DND-41 (cell line): Measurements from ENCODE around the gene TBRG1.

ENCODE experiments used
- ATAC-seq: fragments of 200-7000 bp; cut with Tn5 transposase; 3 replicates; pipeline ENCODE4 v1.9.1; 2021; ENCODE audit warnings: low read depth; ENCODE audit not compliant: insufficient read depth
- DNase-seq: peaks from one replicate; pipeline ENCODE4 v3.0.0-alpha.2; 2020
- H2AFZ ChIP-seq: 2 replicates; pipeline ENCODE4 v1.6.0; 2012; ENCODE audit warnings: low read depth, low read length
- H3K27ac ChIP-seq: 2 replicates; pipeline ENCODE4 v1.5.1; 2012; ENCODE audit warnings: low read length, inconsistent platforms
- H3K27me3 ChIP-seq: fragments of 200-600 bp; sonication (generic); 2 replicates; pipeline ENCODE4 v1.6.0; 2012; ENCODE audit warnings: low read length, mild to moderate bottlenecking, inconsistent platforms; ENCODE audit not compliant: insufficient read depth, poor library complexity
- H3K36me3 ChIP-seq: 2 replicates; pipeline ENCODE4 v1.5.1; 2012; ENCODE audit warnings: low read length, inconsistent platforms; ENCODE audit not compliant: insufficient read depth
- H3K4me1 ChIP-seq: 2 replicates; pipeline ENCODE4 v1.5.1; 2012; ENCODE audit warnings: mild to moderate bottlenecking, low read length; ENCODE audit not compliant: insufficient read depth
- H3K4me2 ChIP-seq: 2 replicates; pipeline ENCODE4 v1.6.0; 2012; ENCODE audit warnings: mild to moderate bottlenecking, moderate library complexity, low read length, inconsistent platforms; ENCODE audit not compliant: insufficient read depth
- H3K4me3 ChIP-seq, 2 experiments: fragments of 200-600 bp in 1 of 2; shearing (Covaris generic) in 1 of 2; 2 replicates each; pipeline ENCODE4 v1.5.1; 2012 to 2016; ENCODE audit warnings: inconsistent platforms in 2 of 2, low read length in 2 of 2, mild to moderate bottlenecking in 2 of 2, low read depth in 1 of 2, moderate library complexity in 1 of 2
- H3K79me2 ChIP-seq: 2 replicates; pipeline ENCODE4 v1.6.0; 2012; ENCODE audit warnings: low read length, inconsistent platforms; ENCODE audit not compliant: insufficient read depth
- H3K9ac ChIP-seq: 2 replicates; pipeline ENCODE4 v1.6.0; 2012; ENCODE audit warnings: low read depth, mild to moderate bottlenecking, inconsistent platforms, low read length, moderate library complexity
- H3K9me3 ChIP-seq: 2 replicates; pipeline ENCODE4 v1.5.1; 2012; ENCODE audit warnings: low read length, moderate library complexity, mild to moderate bottlenecking, inconsistent platforms; ENCODE audit not compliant: insufficient read depth, severe bottlenecking
- H4K20me1 ChIP-seq: 2 replicates; pipeline ENCODE4 v1.6.0; 2012; ENCODE audit warnings: low read length; ENCODE audit not compliant: insufficient read depth
- CTCF ChIP-seq: IDR thresholded peaks from 2 replicates; pipeline ENCODE4 v1.5.1; 2012; ENCODE audit warnings: borderline replicate concordance, low read length, moderate library complexity, mild to moderate bottlenecking; ENCODE audit not compliant: poor library complexity, severe bottlenecking; ENCODE audit errors: extremely low read depth
- EZH2 ChIP-seq: IDR thresholded peaks from 3 replicates; pipeline ENCODE4 v1.6.1; 2012; ENCODE audit warnings: borderline replicate concordance, low read depth, mild to moderate bottlenecking, moderate library complexity, low read length, inconsistent platforms; ENCODE audit not compliant: severe bottlenecking

The TBRG1 gene

GRCh38 chr11:124605719-124606118 is 16.9 kb upstream of the TBRG1 start:
- no peak overlapping the region for H2AFZ ChIP-seq
- H3K4me2 ChIP-seq: no peak overlapping the region

GRCh38 chr11:124608147-124608546 is 14.5 kb upstream of the TBRG1 start:
- TF ChIP-seq CTCF (no peak), EZH2 (no peak)
- Histone ChIP-seq H3K4me2 (no peak overlapping the region), H2AFZ (no peak overlapping the region), H3K36me3 (no peaks in the 10 kb centered on the region), H3K79me2 (no peaks in the 10 kb centered on the region), H3K27ac (no peak overlapping the region), H3K4me1 (no peaks in the 10 kb centered on the region), H3K4me3 (no peak overlapping the region), H4K20me1 (no peaks in the 10 kb centered on the region), H3K9me3 (no peaks in the 10 kb centered on the region), H3K9ac (no peak overlapping the region), H3K27me3 (no peaks in the 10 kb centered on the region)
- DNase-seq: no peak
- no peak for ATAC-seq

More at GRCh38 chr11:124605719-124606118, 16.9 kb upstream of the TBRG1 start:
- Histone ChIP-seq H4K20me1 (no peaks in the 10 kb centered on the region), H3K27me3 (no peaks in the 10 kb centered on the region), H3K27ac (no peak overlapping the region), H3K4me3 (no peak overlapping the region), H3K9me3 (no peaks in the 10 kb centered on the region), H3K79me2 (no peaks in the 10 kb centered on the region), H3K36me3 (no peaks in the 10 kb centered on the region), H3K4me1 (no peaks in the 10 kb centered on the region), H3K9ac (no peak overlapping the region)
- DNase-seq: no peak
- TF ChIP-seq CTCF (no peak), EZH2 (no peak)
- ATAC-seq: no peak

- no peak overlapping the region for H3K27ac ChIP-seq
- no peaks in the 10 kb centered on the region for H3K4me1 ChIP-seq
- H3K4me3 ChIP-seq: no peak overlapping the region
- H3K9me3 ChIP-seq: no peaks in the 10 kb centered on the region
- ATAC-seq: no peak
- no peak for TF ChIP-seq CTCF
- TF ChIP-seq EZH2: no peak
- no peak for DNase-seq
- no peaks in the 10 kb centered on the region for H3K36me3 ChIP-seq
- H3K79me2 ChIP-seq: no peaks in the 10 kb centered on the region
- no peak overlapping the region for H2AFZ ChIP-seq
- no peaks in the 10 kb centered on the region for H3K27me3 ChIP-seq
- no peak overlapping the region for H3K9ac ChIP-seq
- no peak overlapping the region for H3K4me2 ChIP-seq
- H4K20me1 ChIP-seq: no peaks in the 10 kb centered on the region
Measured at GRCh38 chr11:124610295-124610694, 12.4 kb upstream of the TBRG1 start.

- H3K9me3 ChIP-seq: no peaks in the 10 kb centered on the region
- no peak within 1 kb of the TSS for H3K4me2 ChIP-seq
- H3K27ac ChIP-seq: no peak within 1 kb of the TSS
- H3K4me1 ChIP-seq: no peaks in the 10 kb centered on the region
- no peaks in the 10 kb centered on the region for H4K20me1 ChIP-seq
- no peak within 1 kb of the TSS for H2AFZ ChIP-seq
- ATAC-seq (no peak), DNase-seq (no peak)
- no peak within 1 kb of the TSS for H3K4me3 ChIP-seq
- TF ChIP-seq CTCF (no peak), EZH2 (no peak)
- H3K9ac ChIP-seq: no peak within 1 kb of the TSS
- H3K27me3 ChIP-seq: no peaks in the 10 kb centered on the region
- H3K79me2 ChIP-seq: no peaks in the 10 kb centered on the region
- no peaks in the 10 kb centered on the region for H3K36me3 ChIP-seq
Measured at GRCh38 chr11:124611064-124611463, 11.6 kb upstream of the TBRG1 start, which contains the start of gene PANX3. Gene PANX3, plus strand, starts transcription at chr11:124611428. Its CDS starts 129 bp downstream, at chr11:124611557.
